HG02571 (cell line): ENCODE measurements around the gene PGA3.
"Not testable (repeated sequence)": the region's sequence is repeated elsewhere in the genome, so short reads cannot be mapped to it uniquely, and the experiment has no call there.

Experiments used
- ATAC-seq: cut with Tn5 transposase; IDR thresholded peaks from one replicate; pipeline ENCODE4 v1.9.1; 2021; ENCODE audit warnings: mild to moderate bottlenecking, moderate library complexity; ENCODE audit not compliant: unreplicated experiment

The PGA3 gene

GRCh38 chr11:61248071-61248470 is 44.8 kb downstream of the PGA3 start:
- not testable (repeated sequence) for ATAC-seq

- not testable (repeated sequence) for ATAC-seq
These were observed 45.9 kb downstream of the PGA3 start for GRCh38 chr11:61249201-61249600.

GRCh38 chr11:61250796-61251765 is 47.8 kb downstream of the PGA3 start:
- ATAC-seq = not testable (repeated sequence)

- ATAC-seq = not testable (repeated sequence)
These were observed 49.0 kb downstream of the PGA3 start for GRCh38 chr11:61252332-61252731.

- no peak for ATAC-seq
These were observed 51.2 kb downstream of the PGA3 start for GRCh38 chr11:61254403-61255025.

- no peak for ATAC-seq
These were observed 53.6 kb downstream of the PGA3 start for GRCh38 chr11:61256710-61257482.

GRCh38 chr11:61258546-61258945 is 55.2 kb downstream of the PGA3 start:
- no peak for ATAC-seq

GRCh38 chr11:61259363-61259762 is 56.0 kb downstream of the PGA3 start:
- ATAC-seq = no peak
